HEK293 (cell line): ENCODE results near the gene SLC19A1.
A peak's percentile ranks its signal among the peaks of the same experiment; 100 is the strongest.

Experiments
- CTCF ChIA-PET: fragments of 350-600 bp; formaldehyde crosslinking; extraction: SDS; loops from one replicate; lab custom pipeline; 2021; ENCODE audit warnings: antibody characterized with exemption; lab: Yijun Ruan, JAX
- POLR2A ChIA-PET: fragments of 300-600 bp; formaldehyde crosslinking; extraction: SDS; loops from one replicate; lab custom pipeline; 2020; ENCODE audit warnings: antibody characterized with exemption, inconsistent platforms; lab: Yijun Ruan, JAX
- H3K27ac ChIP-seq: fragments of 200-500 bp; sonication (Bioruptor generic); 2 replicates; pipeline ENCODE4 v1.5.1; 2014; ENCODE audit warnings: low read depth, low read length, control low read depth, inconsistent platforms; ENCODE audit errors: extremely low read depth
- H3K36me3 ChIP-seq, 2 experiments: fragments of 200-500 bp in 1 of 2; sonication (Bioruptor generic) in 1 of 2; 1 replicate in 1 of 2; 2 replicates in 1 of 2; pipeline ENCODE4 v1.5.1; 2014 to 2017; ENCODE audit warnings: inconsistent platforms in 2 of 2, low read length in 2 of 2; ENCODE audit not compliant: control insufficient read depth in 2 of 2, insufficient read depth in 1 of 2
- H3K4me1 ChIP-seq: fragments of 200-500 bp; sonication (Bioruptor generic); 2 replicates; pipeline ENCODE4 v1.5.1; 2014; ENCODE audit warnings: mild to moderate bottlenecking, low read length, inconsistent platforms; ENCODE audit not compliant: control insufficient read depth, insufficient read depth
- H3K4me3 ChIP-seq: 2 replicates; pipeline ENCODE4 v1.5.1; 2011; ENCODE audit warnings: low read depth, mild to moderate bottlenecking, control low read depth, low read length, moderate library complexity
- H3K9me3 ChIP-seq: fragments of 200-500 bp; sonication (Bioruptor generic); 2 replicates; pipeline ENCODE4 v1.5.1; 2014; ENCODE audit warnings: low read depth, low read length, inconsistent platforms; ENCODE audit not compliant: control insufficient read depth, insufficient read depth
- BCL11A ChIP-seq: fragments of 450-650 bp; formaldehyde crosslinking; IDR thresholded peaks from 2 replicates; pipeline ENCODE4 v1.5.1; 2016; ENCODE audit warnings: low read depth, missing biosample characterization, missing genetic modification characterization
- EGR2 ChIP-seq: fragments of 450-650 bp; formaldehyde crosslinking; IDR thresholded peaks from 2 replicates; pipeline ENCODE4 v1.5.1; 2016; ENCODE audit warnings: low read depth, missing biosample characterization, missing genetic modification characterization
- FEZF1 ChIP-seq: fragments of 450-650 bp; formaldehyde crosslinking; IDR thresholded peaks from 2 replicates; pipeline ENCODE4 v1.5.1; 2016; ENCODE audit warnings: missing biosample characterization, missing genetic modification characterization
- IKZF3 ChIP-seq: fragments of 450-650 bp; IDR thresholded peaks from 2 replicates; pipeline ENCODE4 v1.5.0; 2018; ENCODE audit warnings: missing biosample characterization, mild to moderate bottlenecking, missing genetic modification characterization, moderate library complexity
- OSR2 ChIP-seq: fragments of 450-650 bp; formaldehyde crosslinking; IDR thresholded peaks from 2 replicates; pipeline ENCODE4 v1.5.1; 2016; ENCODE audit warnings: missing biosample characterization, missing genetic modification characterization
- SCRT2 ChIP-seq: fragments of 450-650 bp; formaldehyde crosslinking; IDR thresholded peaks from 2 replicates; pipeline ENCODE4 v1.5.1; 2016; ENCODE audit warnings: missing biosample characterization, missing genetic modification characterization
- TRIM28 ChIP-seq: IDR thresholded peaks from 2 replicates; pipeline ENCODE4 v1.6.1; 2011; ENCODE audit warnings: low read length, control low read depth, borderline replicate concordance
- ZBTB26 ChIP-seq: fragments of 450-650 bp; formaldehyde crosslinking; optimal IDR thresholded peaks from 2 replicates; pipeline ENCODE3; 2016; ENCODE audit warnings: missing biosample characterization, mild to moderate bottlenecking, missing genetic modification characterization
- ZFHX2 ChIP-seq: fragments of 450-650 bp; formaldehyde crosslinking; conservative IDR thresholded peaks from 2 replicates; pipeline ENCODE4 v1.5.1; 2016; ENCODE audit warnings: missing biosample characterization, missing genetic modification characterization
- ZFP37 ChIP-seq: fragments of 450-650 bp; formaldehyde crosslinking; IDR thresholded peaks from 2 replicates; pipeline ENCODE4 v1.5.1; 2016; ENCODE audit warnings: missing biosample characterization, missing genetic modification characterization
- ZIC2 ChIP-seq: fragments of 450-650 bp; formaldehyde crosslinking; IDR thresholded peaks from 2 replicates; pipeline ENCODE4 v1.5.1; 2016; ENCODE audit warnings: missing biosample characterization, missing genetic modification characterization
- ZNF121 ChIP-seq: fragments of 450-650 bp; formaldehyde crosslinking; IDR thresholded peaks from 2 replicates; pipeline ENCODE4 v1.5.1; 2016; ENCODE audit warnings: missing biosample characterization, missing genetic modification characterization
- ZNF148 ChIP-seq: fragments of 450-650 bp; formaldehyde crosslinking; IDR thresholded peaks from 2 replicates; pipeline ENCODE4 v1.5.0; 2017; ENCODE audit warnings: missing biosample characterization, missing genetic modification characterization, borderline replicate concordance
- ZNF18 ChIP-seq: fragments of 450-650 bp; formaldehyde crosslinking; IDR thresholded peaks from 2 replicates; pipeline ENCODE4 v1.5.1; 2016; ENCODE audit warnings: missing biosample characterization, missing genetic modification characterization
- ZNF223 ChIP-seq: fragments of 450-650 bp; formaldehyde crosslinking; IDR thresholded peaks from 2 replicates; pipeline ENCODE4 v1.5.1; 2016; ENCODE audit warnings: missing biosample characterization, missing genetic modification characterization
- ZNF48 ChIP-seq: fragments of 450-650 bp; formaldehyde crosslinking; IDR thresholded peaks from 2 replicates; pipeline ENCODE4 v1.5.1; 2016; ENCODE audit warnings: missing biosample characterization, missing genetic modification characterization
- ZNF521 ChIP-seq: fragments of 450-650 bp; formaldehyde crosslinking; IDR thresholded peaks from 2 replicates; pipeline ENCODE4 v1.5.1; 2017; ENCODE audit warnings: missing biosample characterization, mild to moderate bottlenecking, missing genetic modification characterization
- ZNF544 ChIP-seq: fragments of 450-650 bp; formaldehyde crosslinking; IDR thresholded peaks from 2 replicates; pipeline ENCODE4 v1.5.0; 2017; ENCODE audit warnings: missing biosample characterization, missing genetic modification characterization
- ZNF621 ChIP-seq: fragments of 450-650 bp; formaldehyde crosslinking; IDR thresholded peaks from 2 replicates; pipeline ENCODE4 v1.5.1; 2017; ENCODE audit warnings: missing biosample characterization, missing genetic modification characterization
- ZNF654 ChIP-seq: fragments of 450-650 bp; formaldehyde crosslinking; IDR thresholded peaks from 2 replicates; pipeline ENCODE4 v1.5.1; 2016; ENCODE audit warnings: low read depth, missing biosample characterization, missing genetic modification characterization
- ZNF658 ChIP-seq: fragments of 450-650 bp; formaldehyde crosslinking; IDR thresholded peaks from 2 replicates; pipeline ENCODE4; 2016; ENCODE audit warnings: missing biosample characterization, missing genetic modification characterization
- ZNF660 ChIP-seq: fragments of 450-650 bp; IDR thresholded peaks from 2 replicates; pipeline ENCODE4 v1.5.1; 2018; ENCODE audit warnings: missing biosample characterization, mild to moderate bottlenecking, missing genetic modification characterization
- ZNF707 ChIP-seq: fragments of 450-650 bp; formaldehyde crosslinking; IDR thresholded peaks from 2 replicates; pipeline ENCODE4 v1.5.1; 2016; ENCODE audit warnings: missing biosample characterization, missing genetic modification characterization
- ZNF785 ChIP-seq: fragments of 450-650 bp; formaldehyde crosslinking; IDR thresholded peaks from 2 replicates; pipeline ENCODE4 v1.5.1; 2016; ENCODE audit warnings: missing biosample characterization, missing genetic modification characterization
- ZSCAN5A ChIP-seq: fragments of 450-650 bp; formaldehyde crosslinking; IDR thresholded peaks from 2 replicates; pipeline ENCODE4 v1.5.1; 2016; ENCODE audit warnings: missing biosample characterization, missing genetic modification characterization

Gene SLC19A1

GRCh38 chr21:45529785-45530422 is 12.3 kb downstream of the SLC19A1 start (continued):
- TF ChIP-seq ZNF148 (peak; percentile 70), ZIC2 (tag by site-specific recombination) (0 out of 2 replicates have a peak, but pooled peaks have one; percentile 6), ZNF48 (peak; percentile 39; the same call in 1 of the 2 replicates), ZNF660 (tag by site-specific recombination) (no peak), ZNF707 (tag by site-specific recombination) (0 out of 2 replicates have a peak, but pooled peaks have one; percentile 5), ZNF521 (tag by site-specific recombination) (peak; percentile 30; the same call in 1 of the 2 replicates), ZNF18 (tag by site-specific recombination) (peak; percentile 93)

- CTCF ChIA-PET: interaction anchor here (0.6 kb wide), 1 partner anchor 10 kb away, joined by 3 read pairs; no protein-coding TSS in a partner anchor
- Histone ChIP-seq H3K27ac (no peak overlapping the region), H3K4me3 (no peak overlapping the region), H3K36me3 (peaks cover 17 to 77% of the 10 kb centered on the region in 2 experiments; a peak in 2 of 3 replicates), H3K4me1 (no peaks in the 10 kb centered on the region), H3K9me3 (no peaks in the 10 kb centered on the region)
- POLR2A ChIA-PET: no interaction called here
- TF ChIP-seq ZNF654: no peak
- peak; percentile 8 for TF ChIP-seq ZBTB26 (tag by site-specific recombination)
- no peak for TF ChIP-seq BCL11A (tag by site-specific recombination)
- peak; percentile 39; the same call in 1 of the 2 replicates for TF ChIP-seq EGR2
- 0 out of 2 replicates have a peak, but pooled peaks have one; percentile 15 for TF ChIP-seq ZFHX2 (tag by site-specific recombination)
- TF ChIP-seq ZNF658: no peak
- TF ChIP-seq IKZF3 (tag by site-specific recombination): no peak
- no peak for TF ChIP-seq ZNF121 (tag by site-specific recombination)
- 0 out of 2 replicates have a peak, but pooled peaks have one; percentile 10 for TF ChIP-seq ZSCAN5A (tag by site-specific recombination)
- TF ChIP-seq ZFP37 (tag by site-specific recombination): no peak
- TF ChIP-seq SCRT2 (tag by site-specific recombination): no peak
- no peak for TF ChIP-seq FEZF1
- TF ChIP-seq TRIM28: no peak
- TF ChIP-seq ZNF544 (tag by site-specific recombination): no peak
- no peak for TF ChIP-seq ZNF223 (tag by site-specific recombination)
- 0 out of 2 replicates have a peak, but pooled peaks have one; percentile 15 for TF ChIP-seq ZNF621 (tag by site-specific recombination)
- TF ChIP-seq OSR2 (tag by site-specific recombination): no peak
- no peak for TF ChIP-seq ZNF785 (tag by site-specific recombination)
Measured at GRCh38 chr21:45528981-45529784, 13.1 kb downstream of the SLC19A1 start.
